Measurements from ENCODE around the gene AP1S1.
"Not testable (repeated sequence)": the region's sequence is repeated elsewhere in the genome, so short reads cannot be mapped to it uniquely, and the experiment has no call there.

AP1S1 gene

DNA sequence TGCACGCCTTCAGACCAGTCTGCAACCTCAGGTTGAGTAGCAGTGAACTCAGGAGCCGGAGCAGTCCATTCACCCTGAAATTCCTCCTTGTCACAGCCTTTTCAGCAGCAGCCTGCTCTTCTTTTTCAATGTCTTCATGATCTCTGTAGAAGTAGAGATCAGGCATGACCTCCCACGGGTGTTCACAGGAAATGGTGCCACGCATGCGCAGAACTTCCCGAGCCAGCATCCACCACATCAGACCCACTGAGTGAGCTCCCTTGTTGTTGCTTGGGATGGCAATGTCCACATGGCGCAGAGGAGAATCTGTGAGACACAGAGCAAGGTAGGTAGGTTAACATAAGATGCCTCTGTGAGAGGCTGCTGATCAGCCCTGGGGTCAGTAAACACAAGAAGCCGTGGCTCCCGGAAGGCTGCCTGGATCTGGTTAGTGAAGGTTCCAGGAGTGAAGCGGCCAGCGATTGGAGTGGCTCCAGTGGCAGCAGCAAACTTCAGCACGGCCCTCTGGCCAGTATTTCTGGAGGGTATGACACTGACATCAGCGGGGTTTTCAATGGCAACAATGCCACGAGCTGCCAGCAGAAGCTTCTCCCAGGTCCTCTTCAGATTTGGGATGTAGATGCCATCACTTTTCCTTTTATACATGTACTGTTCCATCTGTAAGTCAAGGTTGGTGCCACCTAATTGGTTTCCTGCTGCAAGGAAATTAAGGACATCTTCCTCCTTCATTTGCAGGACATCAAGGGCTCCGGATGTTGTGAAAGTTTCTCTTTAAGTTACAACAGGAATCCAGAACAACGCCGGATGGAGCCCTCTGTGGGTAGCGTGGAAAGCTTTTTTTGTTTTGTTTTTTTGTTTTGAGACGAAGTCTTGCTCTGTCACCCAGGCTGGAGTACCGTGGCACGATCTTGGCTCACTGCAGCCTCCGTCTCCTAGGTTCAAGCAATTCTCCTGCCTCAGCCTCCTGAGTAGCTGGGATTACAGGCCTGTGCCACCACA, 49.8 kb downstream of the AP1S1 start:
- peaks cover 14% of the 10 kb centered on the region for H3K4me1 Mint-ChIP-seq (ENCODE audit: low read depth)
- H3K36me3 Mint-ChIP-seq (ENCODE audit: low read depth) = peaks cover 25% of the 10 kb centered on the region
- peak; percentile 44 for DNase-seq
- peak overlapping the region; percentile 38 for H3K4me3 Mint-ChIP-seq
- not testable (repeated sequence) for H3K9me3 Mint-ChIP-seq
- H3K27me3 Mint-ChIP-seq = peaks cover 40% of the 10 kb centered on the region
- H3K27ac Mint-ChIP-seq = peak overlapping the region; percentile 42

DNA sequence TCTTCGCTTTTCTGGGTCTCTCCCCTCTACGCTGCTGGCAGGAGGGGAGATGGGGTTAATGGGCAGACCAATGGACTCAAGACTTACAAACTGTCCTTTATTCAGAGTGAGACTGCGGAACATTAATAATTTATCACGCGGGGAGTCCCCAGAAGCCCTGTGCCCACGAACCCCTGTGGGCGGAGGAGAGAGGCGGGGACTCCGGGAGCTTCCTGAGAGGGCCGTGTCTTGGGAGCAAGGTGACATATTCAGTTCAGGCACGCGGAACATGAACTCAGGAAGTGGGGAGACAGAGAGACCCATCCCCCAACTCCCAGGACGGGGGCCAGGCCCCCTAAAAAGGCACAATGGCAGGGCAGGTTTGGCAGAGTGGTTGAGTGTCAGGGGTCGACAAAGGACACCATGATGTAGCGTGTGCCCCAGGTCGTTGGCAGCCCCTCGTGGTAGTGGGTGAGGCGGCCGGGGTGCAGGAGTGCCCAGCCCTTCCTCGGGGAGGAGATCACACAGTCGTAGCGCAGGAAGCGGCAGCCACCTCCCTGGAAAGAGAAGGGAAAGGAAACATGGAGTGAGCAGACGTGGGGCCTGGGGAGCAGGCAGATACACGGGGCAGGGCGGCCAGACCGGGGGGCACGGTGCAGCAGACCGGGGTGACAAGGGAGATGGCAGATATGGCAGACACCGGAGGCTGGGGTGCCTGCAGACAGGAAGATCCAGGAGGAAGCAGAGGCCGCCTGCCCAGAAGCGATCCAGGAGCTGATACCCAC, 51.8 kb downstream of the AP1S1 start:
- no peak for DNase-seq
- H3K4me3 Mint-ChIP-seq = no peak overlapping the region
- H3K4me1 Mint-ChIP-seq (ENCODE audit: low read depth) = peaks cover 10% of the 10 kb centered on the region
- H3K27me3 Mint-ChIP-seq = peaks cover 27% of the 10 kb centered on the region
- H3K27ac Mint-ChIP-seq = no peak overlapping the region
- no peaks in the 10 kb centered on the region for H3K9me3 Mint-ChIP-seq
- H3K36me3 Mint-ChIP-seq (ENCODE audit: low read depth) = peaks cover 41% of the 10 kb centered on the region

DNA sequence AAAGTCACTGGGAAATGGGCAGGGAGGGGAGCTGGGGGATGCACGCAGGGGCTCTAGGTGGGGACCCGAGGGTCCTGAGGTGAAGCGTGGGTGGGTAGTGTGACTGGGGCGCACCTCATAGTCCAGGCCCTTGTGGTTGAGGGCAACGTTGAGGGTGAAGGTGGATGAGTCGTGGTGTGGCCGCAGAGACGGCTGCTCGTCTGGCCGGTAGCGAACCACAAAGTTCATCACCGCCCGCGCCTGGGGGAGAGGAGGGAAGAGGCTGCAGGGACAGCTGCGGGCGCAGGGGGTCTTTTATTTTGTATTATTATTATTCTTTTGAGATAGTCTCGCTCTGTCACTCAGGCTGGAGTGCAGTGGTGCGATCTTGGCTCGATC, 52.4 kb downstream of the AP1S1 start:
- peaks cover 10% of the 10 kb centered on the region for H3K4me1 Mint-ChIP-seq (ENCODE audit: low read depth)
- H3K27ac Mint-ChIP-seq = no peak overlapping the region
- no peak for DNase-seq
- H3K4me3 Mint-ChIP-seq = no peak overlapping the region
- peaks cover 43% of the 10 kb centered on the region for H3K36me3 Mint-ChIP-seq (ENCODE audit: low read depth)
- no peaks in the 10 kb centered on the region for H3K9me3 Mint-ChIP-seq
- H3K27me3 Mint-ChIP-seq = peaks cover 21% of the 10 kb centered on the region

DNA sequence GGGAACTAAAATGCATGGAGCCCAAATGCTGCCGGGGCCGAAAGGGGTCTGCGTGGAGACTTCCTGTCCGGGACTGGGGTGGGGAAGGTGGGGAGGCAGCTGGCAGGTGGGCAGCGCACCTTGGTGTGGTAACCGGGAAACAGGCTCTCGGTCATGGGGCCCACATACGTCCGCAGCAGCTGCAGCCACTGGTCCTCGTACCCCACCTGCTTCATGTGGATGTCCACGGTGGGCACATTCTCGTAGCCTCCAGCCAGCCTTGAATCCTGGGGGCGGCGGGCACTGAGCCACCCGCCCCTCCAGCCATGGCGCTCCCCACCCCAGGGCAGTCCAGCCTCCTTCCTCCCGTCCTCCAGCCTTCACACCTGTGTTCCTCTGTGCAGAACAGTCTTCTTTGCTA, 53.2 kb downstream of the AP1S1 start:
- Mint-ChIP-seq H3K9me3 (no peaks in the 10 kb centered on the region), H3K4me3 (no peak overlapping the region), H3K27ac (no peak overlapping the region)

DNA sequence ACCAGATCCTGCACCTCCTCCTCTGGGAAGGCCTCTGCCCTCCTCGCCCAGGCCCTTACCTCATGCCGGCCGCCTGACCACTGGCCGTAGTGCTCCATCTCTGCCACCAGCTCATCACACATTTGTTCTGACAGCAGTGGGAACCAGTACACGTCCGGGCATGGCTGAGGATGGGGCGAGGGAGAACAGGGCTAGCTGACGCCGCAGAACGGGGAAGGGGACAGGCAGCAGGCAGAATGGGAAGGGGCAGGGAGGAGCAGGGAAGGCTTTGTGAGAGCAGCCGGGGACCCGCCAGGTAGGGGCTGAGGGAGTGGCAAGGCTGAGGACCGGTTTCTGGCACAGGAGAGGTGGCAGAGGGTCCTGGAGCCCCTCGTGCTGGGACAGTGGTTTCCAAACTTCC, 54.5 kb downstream of the AP1S1 start:
- Mint-ChIP-seq H3K4me1 (ENCODE audit: low read depth) (peaks cover 6% of the 10 kb centered on the region), H3K27ac (no peak overlapping the region), H3K27me3 (peaks cover 3% of the 10 kb centered on the region), H3K36me3 (ENCODE audit: low read depth) (peaks cover 51% of the 10 kb centered on the region), H3K4me3 (no peak overlapping the region), H3K9me3 (no peaks in the 10 kb centered on the region)
- no peak for DNase-seq

More for the DNA sequence above, 53.2 kb downstream of the AP1S1 start:
- DNase-seq = no peak
- Mint-ChIP-seq H3K27me3 (peaks cover 15% of the 10 kb centered on the region), H3K4me1 (ENCODE audit: low read depth) (peaks cover 10% of the 10 kb centered on the region), H3K36me3 (ENCODE audit: low read depth) (peaks cover 49% of the 10 kb centered on the region)

DNA sequence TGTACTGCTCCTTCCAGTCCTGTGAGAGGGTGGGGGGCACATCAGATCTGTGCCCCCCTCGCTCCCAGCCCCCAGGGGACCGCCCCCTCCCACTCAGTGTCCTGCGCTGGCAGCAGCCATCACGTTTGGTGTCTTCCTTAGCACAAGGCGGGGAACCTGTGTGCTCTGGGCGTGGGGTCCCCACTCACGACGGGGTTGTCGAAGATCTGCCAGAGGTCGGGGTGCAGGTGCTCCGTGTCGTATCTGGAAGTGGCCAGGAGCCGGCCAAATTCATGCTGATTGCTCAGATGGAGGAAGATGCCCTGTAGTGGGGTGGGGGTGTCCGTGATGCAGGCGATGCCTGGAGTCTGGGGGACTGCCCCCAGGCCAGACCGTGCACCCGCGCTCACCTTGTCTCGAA, 55.9 kb downstream of the AP1S1 start:
- Mint-ChIP-seq H3K27me3 (no peaks in the 10 kb centered on the region), H3K4me3 (no peak overlapping the region), H3K27ac (no peak overlapping the region), H3K36me3 (ENCODE audit: low read depth) (peaks cover 64% of the 10 kb centered on the region), H3K9me3 (no peaks in the 10 kb centered on the region), H3K4me1 (ENCODE audit: low read depth) (no peaks in the 10 kb centered on the region)
- DNase-seq = no peak

All from activated T-cell treated with anti-CD3 and anti-CD28 coated beads, Interleukin-2, amount 50 U/mL, for 24 hours (primary cell).